Cardiac septum (tissue), 1 donor: ENCODE data around the gene XPO1. TPM values are rescaled to one million over a fixed set of nuclear protein-coding genes. Genes with fewer than 3 reads are reported as not detected.
"Not testable (repeated sequence)": the region's sequence is repeated elsewhere in the genome, so short reads cannot be mapped to it uniquely, and the experiment has no call there.

ENCODE experiments used
- DNase-seq: peaks from one replicate; pipeline ENCODE4 v3.0.0-alpha.2; 2020; ENCODE audit warnings: low spot score
- intact Hi-C: fragments of 100-400 bp; cut with DNase I; formaldehyde crosslinking; loops from one replicate; pipeline ENCODE4 v1.14.0; 2022
- total RNA-seq: library from RNA; stranded (reverse); fragmentation: NEBNext Ultra II Directional; extraction: Animal tissue kit (Norgen Biotek cat#: 25700); gene quantifications from one replicate; pipeline ENCODE4 v1.2.1, GENCODE V29; 2021
- donor health status: DM: no; HTN: no; CAD: no.

The XPO1 gene
- total RNA-seq, 1 donor from 2014 or later, result 71.8 TPM

GRCh38 chr2:61536572-61537276, 1.4 kb downstream of the XPO1 start:
- DNase-seq, result peak; percentile 92
- intact Hi-C loops, result loop anchor here (5.0 kb wide), 4 partner anchors 156 to 359 kb away; partner anchors contain the start of genes CCT4 and FAM161A

DNA sequence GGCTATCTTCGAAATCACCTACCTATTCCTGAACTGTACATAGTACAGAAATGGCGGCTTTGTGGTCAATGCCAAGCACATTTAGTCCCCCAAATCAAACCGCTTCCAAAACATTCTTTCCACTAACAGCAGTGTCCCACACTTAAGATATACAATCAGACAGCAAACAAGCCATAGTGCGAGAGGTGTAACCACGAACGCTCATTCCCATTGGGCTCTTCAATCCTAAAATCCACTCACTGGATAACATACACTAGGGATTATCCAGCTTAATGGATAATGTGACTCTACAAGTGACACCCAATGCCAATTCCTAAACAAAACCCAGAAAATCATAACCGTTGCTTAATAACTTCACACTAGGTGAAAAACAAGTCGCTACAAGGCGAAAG, 2.0 kb downstream of the XPO1 start:
- intact Hi-C loops, result loop anchor here (5.0 kb wide), 4 partner anchors 156 to 359 kb away; partner anchors contain the start of genes CCT4 and FAM161A
- DNase-seq, result peak; percentile 24

DNA sequence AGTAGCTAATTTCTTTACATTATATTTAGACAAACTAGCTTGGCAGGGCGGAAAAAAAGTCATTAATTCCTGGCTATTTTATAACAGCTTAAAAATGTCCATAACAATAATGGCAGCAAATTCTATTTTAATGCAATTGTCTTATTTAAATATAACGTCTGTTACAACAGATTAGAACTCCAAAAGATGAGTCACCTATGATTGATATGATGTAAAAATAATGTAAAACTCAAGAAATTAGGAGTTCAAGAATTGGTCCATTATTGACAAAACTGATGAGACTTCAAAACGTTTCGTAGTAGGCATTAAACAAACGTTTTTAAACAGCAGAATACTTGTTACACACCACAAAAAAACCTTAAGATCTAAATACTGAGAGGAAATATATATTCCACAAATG, 2.7 kb downstream of the XPO1 start:
- intact Hi-C loops, result loop anchor here (5.0 kb wide), 4 partner anchors 157 to 358 kb away; partner anchors contain the start of genes CCT4 and FAM161A
- no peak for DNase-seq

DNA sequence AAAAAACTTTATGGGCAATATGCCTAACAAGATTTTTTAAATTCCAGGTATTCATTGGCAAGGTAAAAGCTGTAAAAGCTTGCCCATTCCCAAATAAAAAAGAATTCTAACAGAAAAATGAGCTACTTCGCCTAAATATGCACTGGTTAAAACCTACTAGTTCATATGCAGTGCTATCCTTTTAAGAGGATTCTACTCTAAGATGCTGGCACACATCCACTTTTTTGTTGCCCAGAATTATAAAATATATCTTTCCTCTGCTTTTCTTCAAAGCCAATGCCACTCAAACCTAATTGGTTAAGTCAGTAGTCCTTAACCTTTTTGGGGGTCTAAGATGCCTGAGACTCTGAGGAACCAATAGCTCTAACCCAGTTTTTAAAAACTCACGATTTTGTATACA, 3.2 kb downstream of the XPO1 start:
- DNase-seq, result no peak
- intact Hi-C loops, result loop anchor here (5.0 kb wide), 4 partner anchors 157 to 358 kb away; partner anchors contain the start of genes CCT4 and FAM161A

- no peak for DNase-seq
- intact Hi-C loops, result no loop called here
Measured at GRCh38 chr2:61530749-61531148, 7.4 kb downstream of the XPO1 start.

DNA sequence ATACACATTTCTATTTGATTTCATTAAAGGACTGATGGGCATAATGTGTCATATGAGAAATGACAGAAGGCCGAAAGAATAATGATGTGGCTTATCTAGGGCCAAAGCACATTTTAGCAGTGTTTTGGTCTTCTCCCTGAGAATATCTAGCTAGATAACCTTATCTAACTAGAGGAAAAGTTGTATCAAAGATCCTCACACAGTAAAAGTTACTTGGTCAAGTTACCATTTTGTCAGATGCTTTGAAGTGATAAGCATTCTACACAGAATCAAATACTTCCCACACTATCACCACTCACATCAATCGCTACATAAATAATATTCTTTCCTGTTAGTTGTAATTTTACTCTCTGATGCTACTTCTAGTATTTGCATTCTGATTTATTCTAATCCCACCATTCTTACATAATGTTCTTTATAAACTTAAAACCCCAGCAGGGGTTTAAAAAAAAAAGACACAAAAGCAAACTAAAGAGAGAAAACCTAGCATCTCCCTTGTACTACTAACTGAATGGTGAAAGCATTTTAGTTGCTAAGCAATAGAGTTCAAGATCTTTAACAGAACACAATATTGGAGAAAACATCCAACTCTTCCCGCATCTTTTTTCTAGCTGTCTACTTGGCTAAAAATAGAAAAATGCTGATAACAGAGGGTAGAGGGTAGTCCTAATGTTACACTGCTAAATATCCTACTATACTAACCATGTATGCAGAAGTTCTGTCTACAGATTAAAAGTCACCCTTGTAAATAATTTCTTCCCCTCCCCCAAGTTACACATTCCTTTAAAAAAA, 8.0 kb downstream of the XPO1 start:
- DNase-seq, result no peak
- intact Hi-C loops, result no loop called here

- intact Hi-C loops, result no loop called here
- DNase-seq, result no peak
Measured at GRCh38 chr2:61520261-61520660, 17.9 kb downstream of the XPO1 start.

DNA sequence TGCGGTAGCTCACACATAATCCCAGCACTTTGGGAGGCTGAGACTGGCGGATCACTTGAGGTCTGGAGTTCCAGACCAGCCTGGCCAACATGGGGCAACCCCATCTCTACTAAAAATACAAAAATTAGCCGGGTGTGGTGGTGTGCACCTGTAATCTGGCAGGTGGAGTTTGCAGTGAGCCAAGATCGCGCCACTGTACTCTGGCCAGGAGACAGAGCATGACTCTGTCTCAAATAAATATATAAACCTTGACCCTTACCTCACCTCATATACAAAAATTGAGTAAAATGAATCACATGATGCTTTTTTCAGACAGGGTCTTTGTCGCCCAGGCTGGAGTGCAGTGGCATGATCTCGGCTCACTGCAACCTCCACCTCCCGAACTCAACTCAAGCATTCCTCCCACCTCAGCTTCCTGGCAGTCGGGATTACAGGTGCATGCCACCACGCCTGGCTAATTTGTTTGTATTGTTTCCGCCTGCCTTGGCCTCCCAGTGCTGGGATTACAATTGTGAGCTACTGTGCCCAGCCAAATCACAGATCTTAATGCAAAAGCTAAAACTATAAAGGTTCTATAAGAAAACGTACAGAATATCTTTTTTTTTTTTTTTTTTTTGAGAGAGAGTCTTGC, 25.3 kb downstream of the XPO1 start:
- intact Hi-C loops, result no loop called here
- no peak for DNase-seq

GRCh38 chr2:61510674-61511671, 27.2 kb downstream of the XPO1 start:
- no peak for DNase-seq
- intact Hi-C loops, result no loop called here

GRCh38 chr2:61504949-61505348, 33.2 kb downstream of the XPO1 start:
- intact Hi-C loops, result no loop called here
- DNase-seq, result no peak

GRCh38 chr2:61499060-61499459, 39.1 kb downstream of the XPO1 start:
- intact Hi-C loops, result no loop called here
- DNase-seq, result no peak

- DNase-seq, result no peak
- intact Hi-C loops, result no loop called here
Measured at GRCh38 chr2:61493523-61493942, 44.6 kb downstream of the XPO1 start.

DNA sequence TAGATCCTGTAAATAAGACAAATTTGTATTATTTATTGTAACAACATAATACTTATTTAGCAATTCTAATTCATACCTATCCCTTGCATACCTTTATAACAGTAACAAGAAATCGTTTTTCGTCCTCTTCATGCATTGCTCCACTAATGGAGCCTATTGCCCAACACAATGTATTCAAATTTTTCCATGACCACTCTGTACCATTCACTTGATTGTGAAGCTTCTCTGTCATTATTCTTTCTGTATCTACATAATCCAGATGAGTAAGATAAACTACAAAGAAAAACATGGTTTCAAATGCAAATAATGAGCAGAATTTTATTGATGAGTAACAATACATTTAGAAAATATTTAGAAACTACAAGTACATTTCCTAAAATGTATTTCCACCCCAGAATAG, 45.7 kb downstream of the XPO1 start:
- no peak for DNase-seq
- intact Hi-C loops, result no loop called here

- no peak for DNase-seq
- intact Hi-C loops, result no loop called here
Measured at GRCh38 chr2:61485281-61485680, 52.9 kb downstream of the XPO1 start.

DNA sequence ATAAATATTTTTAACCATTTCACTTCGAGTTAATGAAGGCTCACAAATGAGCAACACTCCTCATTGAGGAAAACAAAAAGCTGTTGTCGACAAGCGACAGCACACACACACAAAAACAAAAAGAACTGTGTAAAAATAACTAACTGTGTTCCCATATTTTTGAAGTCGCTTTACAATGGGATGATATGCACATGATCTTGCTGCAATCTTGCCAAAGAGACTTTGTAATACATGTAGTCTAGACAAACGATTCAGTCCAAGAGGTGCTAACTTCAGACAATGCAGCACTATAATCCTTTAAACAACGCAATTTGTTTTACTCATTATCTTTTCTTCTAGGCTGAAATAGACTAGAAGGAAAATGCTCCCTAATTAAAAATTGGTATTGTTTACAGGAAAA, 60.1 kb downstream of the XPO1 start:
- intact Hi-C loops, result no loop called here
- no peak for DNase-seq

DNA sequence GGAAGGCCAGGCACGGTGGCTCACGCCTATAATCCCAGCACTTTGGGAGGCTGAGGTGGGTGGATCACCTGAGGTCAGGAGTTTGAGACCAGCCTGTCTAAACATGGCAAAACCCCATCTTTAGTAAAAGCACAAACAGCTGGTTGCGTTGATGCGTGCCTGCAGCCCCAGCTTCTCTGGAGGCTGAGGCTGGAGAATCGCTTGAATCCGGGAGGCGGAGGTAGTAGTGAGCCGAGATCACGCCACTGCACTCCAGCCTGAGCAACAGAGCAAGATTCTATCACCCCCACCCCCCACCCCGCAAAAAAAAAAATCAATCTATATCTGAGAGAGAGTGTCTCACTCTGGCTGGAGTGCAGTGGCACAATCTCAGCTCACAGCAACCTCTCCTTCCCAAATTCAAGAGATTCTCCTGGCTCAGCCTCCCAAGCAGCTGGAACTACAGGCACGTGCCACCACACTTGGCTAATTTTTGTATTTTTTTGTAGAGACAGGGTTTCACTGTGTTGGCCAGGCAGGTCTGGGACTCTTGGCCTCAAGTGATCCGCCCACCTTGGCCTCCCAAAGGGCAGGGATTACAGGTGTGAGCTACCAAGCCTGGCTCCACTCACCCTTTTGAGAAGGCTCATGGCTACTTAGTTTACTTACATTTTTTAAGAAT, 61.1 kb downstream of the XPO1 start:
- intact Hi-C loops, DNase-seq: not testable (repeated sequence)

DNA sequence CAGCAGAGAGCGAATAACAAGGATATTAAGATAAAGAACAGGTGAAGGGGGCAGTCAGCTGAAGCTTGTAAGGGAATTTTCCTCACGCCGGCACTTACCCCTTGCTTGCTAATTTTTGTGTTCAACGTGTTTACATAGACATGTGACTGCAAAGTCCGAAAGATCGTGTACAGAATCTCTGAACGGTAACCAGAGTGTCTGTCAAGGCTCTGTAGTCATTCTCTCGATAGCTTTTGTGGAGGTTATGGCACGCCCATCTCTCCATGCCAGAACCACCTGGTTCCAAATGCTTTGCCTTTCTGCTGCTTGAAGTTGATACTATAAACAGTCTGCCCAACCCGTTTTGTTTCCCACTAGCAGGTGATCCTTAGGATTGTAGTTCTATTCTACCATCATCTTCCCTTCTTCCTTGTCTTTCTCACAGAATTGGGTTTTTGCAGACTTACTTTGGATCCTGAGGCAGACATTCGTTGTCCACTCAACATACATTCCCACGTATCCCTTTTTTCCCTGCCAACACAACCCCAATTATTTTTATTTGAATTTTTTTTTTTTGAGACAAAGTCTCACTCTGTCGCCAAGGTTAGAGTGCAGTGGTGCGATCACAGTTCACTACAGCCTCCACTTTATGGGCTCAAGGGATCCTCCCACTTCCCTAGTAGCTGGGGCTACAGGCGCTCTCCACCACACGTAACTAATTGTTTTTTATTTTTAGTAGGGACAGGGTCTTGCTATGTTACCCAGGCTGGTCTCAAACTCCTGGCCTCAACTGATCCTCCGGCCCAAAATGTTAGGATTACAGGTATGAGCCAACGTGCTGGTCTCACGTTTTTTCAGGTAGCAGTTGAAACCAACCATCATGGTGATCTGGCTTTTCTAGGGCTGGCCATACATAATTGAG, 66.0 kb downstream of the XPO1 start:
- intact Hi-C loops, result loop anchor here (1.0 kb wide), 1 partner anchor 66 kb away; the partner anchor contains the start of gene XPO1
- DNase-seq, result no peak
